DMS53 treated with DMSO at 0.1 percent for 48 hours (cell line): ENCODE data around the gene HIC2.
"Not testable (repeated sequence)": the region's sequence is repeated elsewhere in the genome, so short reads cannot be mapped to it uniquely, and the experiment has no call there.

Experiments used
- DNase-seq: peaks from one replicate; lab custom pipeline; 2025; ENCODE audit not compliant: unreplicated experiment; lab: John Stamatoyannopoulos, UW

The HIC2 gene

GRCh38 chr22:21449531-21450319 is 32.6 kb downstream of the HIC2 start:
- no peak for DNase-seq

- DNase-seq, result no peak
Measured at GRCh38 chr22:21450320-21450831, 33.2 kb downstream of the HIC2 start.

GRCh38 chr22:21450858-21451353 is 33.7 kb downstream of the HIC2 start:
- DNase-seq, result no peak

GRCh38 chr22:21451545-21452520 is 34.7 kb downstream of the HIC2 start:
- no peak for DNase-seq

GRCh38 chr22:21452666-21453065 is 35.5 kb downstream of the HIC2 start:
- DNase-seq, result not testable (repeated sequence)

- not testable (repeated sequence) for DNase-seq
Measured at GRCh38 chr22:21454998-21455333, 37.8 kb downstream of the HIC2 start.

- DNase-seq, result no peak
Measured at GRCh38 chr22:21455334-21456089, 38.3 kb downstream of the HIC2 start.

- DNase-seq, result no peak
Measured at GRCh38 chr22:21457023-21457787, 40.0 kb downstream of the HIC2 start.

- DNase-seq, result not testable (repeated sequence)
Measured at GRCh38 chr22:21462672-21463071, 45.5 kb downstream of the HIC2 start.

GRCh38 chr22:21467337-21468193 is 50.4 kb downstream of the HIC2 start, which contains the start of gene TMEM191C:
TMEM191C (plus strand) TSS chr22:21467387; CDS start chr22:21467460, 73 bp downstream.
- DNase-seq, result not testable (repeated sequence)

- DNase-seq, result not testable (repeated sequence)
Measured at GRCh38 chr22:21468194-21469096, 51.3 kb downstream of the HIC2 start.

- not testable (repeated sequence) for DNase-seq
Measured at GRCh38 chr22:21469097-21469994, 52.2 kb downstream of the HIC2 start.

GRCh38 chr22:21472984-21473383 is 55.8 kb downstream of the HIC2 start:
- DNase-seq, result not testable (repeated sequence)

- DNase-seq, result not testable (repeated sequence)
Measured at GRCh38 chr22:21473664-21474063, 56.5 kb downstream of the HIC2 start.

GRCh38 chr22:21484039-21484438 is 66.9 kb downstream of the HIC2 start:
- DNase-seq, result not testable (repeated sequence)

GRCh38 chr22:21487723-21488122 is 70.6 kb downstream of the HIC2 start:
- DNase-seq, result not testable (repeated sequence)

GRCh38 chr22:21489149-21489680 is 72.0 kb downstream of the HIC2 start:
- DNase-seq, result not testable (repeated sequence)
